Amygdala (tissue), 56 donors: ENCODE results near the gene ENTREP3.
"Not testable (repeated sequence)": the region's sequence is repeated elsewhere in the genome, so short reads cannot be mapped to it uniquely, and the experiment has no call there.

Experiments used
- DNase-seq, 56 donors: peaks; one replicate each; lab custom pipeline; 2025; lab: John Stamatoyannopoulos, UW

The ENTREP3 gene

GRCh38 chr1:155255243-155256007 lies at the start of gene ENTREP3:
ENTREP3 (minus strand) TSS chr1:155255483; CDS start chr1:155254877, 606 bp downstream.
- peak; percentile 33 to 92 (median 79) for DNase-seq

- DNase-seq = peak in 1 of 56 donors; percentile 7
Observed at GRCh38 chr1:155304558-155305063, 49.3 kb upstream of the ENTREP3 start.

- no peak for DNase-seq
Observed at GRCh38 chr1:155301342-155301841, 46.1 kb upstream of the ENTREP3 start, which contains the start of gene PKLR. PKLR (minus strand) TSS chr1:155301438; CDS start chr1:155301395, 43 bp downstream.

- no peak for DNase-seq
Observed at GRCh38 chr1:155300553-155301329, 45.5 kb upstream of the ENTREP3 start.

- DNase-seq = no peak
Observed at GRCh38 chr1:155300024-155300423, 44.7 kb upstream of the ENTREP3 start.

- DNase-seq = no peak
Observed at GRCh38 chr1:155297384-155297783, 42.1 kb upstream of the ENTREP3 start.

GRCh38 chr1:155296661-155297060 lies 41.4 kb upstream of the ENTREP3 start:
- DNase-seq = no peak

- DNase-seq = no peak
Observed at GRCh38 chr1:155295942-155296267, 40.6 kb upstream of the ENTREP3 start.

GRCh38 chr1:155295183-155295941 lies 40.1 kb upstream of the ENTREP3 start:
- DNase-seq = no peak

- DNase-seq = no peak
Observed at GRCh38 chr1:155294520-155295182, 39.4 kb upstream of the ENTREP3 start.

GRCh38 chr1:155293086-155293749 lies 37.9 kb upstream of the ENTREP3 start:
- no peak for DNase-seq

- not testable (repeated sequence) for DNase-seq
Observed at GRCh38 chr1:155291006-155291405, 35.7 kb upstream of the ENTREP3 start.

GRCh38 chr1:155287987-155288543 lies 32.8 kb upstream of the ENTREP3 start:
- DNase-seq = no peak

- DNase-seq = no peak
Observed at GRCh38 chr1:155286544-155286943, 31.3 kb upstream of the ENTREP3 start.

GRCh38 chr1:155285631-155286044 lies 30.4 kb upstream of the ENTREP3 start:
- DNase-seq = no peak

- DNase-seq = no peak
Observed at GRCh38 chr1:155285063-155285462, 29.8 kb upstream of the ENTREP3 start.

- no peak for DNase-seq
Observed at GRCh38 chr1:155284476-155284875, 29.2 kb upstream of the ENTREP3 start.

- no peak for DNase-seq
Observed at GRCh38 chr1:155282488-155283091, 27.3 kb upstream of the ENTREP3 start.

GRCh38 chr1:155279268-155279667 lies 24.0 kb upstream of the ENTREP3 start:
- DNase-seq = peak in 4 of 56 donors; percentile 5 to 17 (median 9)
